ENCODE data around the gene TMPRSS5.

TMPRSS5 gene

GRCh38 chr11:113697111-113697510, 9.0 kb downstream of the TMPRSS5 start:
- Histone ChIP-seq H3K4me3 (ENCODE audit: low read depth in 1 of 2, low read length in 2 of 2) (no peak overlapping the region), H3K27ac (ENCODE audit: low read length) (no peak overlapping the region), H3K4me1 (ENCODE audit: control insufficient read depth in 1 of 2, insufficient read depth in 2 of 2, low read length in 2 of 2) (no peaks in the 10 kb centered on the region), H3K9me3 (ENCODE audit: control insufficient read depth in 1 of 2, low read length in 2 of 2) (no peaks in the 10 kb centered on the region), H3K27me3 (ENCODE audit: low read depth, low read length) (no peaks in the 10 kb centered on the region), H3K36me3 (ENCODE audit: control insufficient read depth in 1 of 2, insufficient read depth in 2 of 2, low read length in 2 of 2) (peaks cover 0 to 7% of the 10 kb centered on the region in 2 donors)

GRCh38 chr11:113695207-113695606, 10.9 kb downstream of the TMPRSS5 start:
- Histone ChIP-seq H3K27me3 (ENCODE audit: low read depth, low read length) (no peaks in the 10 kb centered on the region), H3K36me3 (ENCODE audit: control insufficient read depth in 1 of 2, insufficient read depth in 2 of 2, low read length in 2 of 2) (peaks cover 0 to 7% of the 10 kb centered on the region in 2 donors), H3K9me3 (ENCODE audit: control insufficient read depth in 1 of 2, low read length in 2 of 2) (no peaks in the 10 kb centered on the region), H3K4me3 (ENCODE audit: low read depth in 1 of 2, low read length in 2 of 2) (no peak overlapping the region), H3K27ac (ENCODE audit: low read length) (no peak overlapping the region), H3K4me1 (ENCODE audit: control insufficient read depth in 1 of 2, insufficient read depth in 2 of 2, low read length in 2 of 2) (no peaks in the 10 kb centered on the region)

GRCh38 chr11:113694390-113694789, 11.7 kb downstream of the TMPRSS5 start:
- H3K36me3 ChIP-seq (ENCODE audit: control insufficient read depth in 1 of 2, insufficient read depth in 2 of 2, low read length in 2 of 2), result peaks cover 0 to 7% of the 10 kb centered on the region in 2 donors
- H3K4me3 ChIP-seq (ENCODE audit: low read depth in 1 of 2, low read length in 2 of 2), result no peak overlapping the region
- no peak overlapping the region for H3K27ac ChIP-seq (ENCODE audit: low read length)
- H3K27me3 ChIP-seq (ENCODE audit: low read depth, low read length), result no peaks in the 10 kb centered on the region
- H3K4me1 ChIP-seq (ENCODE audit: control insufficient read depth in 1 of 2, insufficient read depth in 2 of 2, low read length in 2 of 2), result no peaks in the 10 kb centered on the region
- H3K9me3 ChIP-seq (ENCODE audit: control insufficient read depth in 1 of 2, low read length in 2 of 2), result no peaks in the 10 kb centered on the region

- Histone ChIP-seq H3K27me3 (ENCODE audit: low read depth, low read length) (no peaks in the 10 kb centered on the region), H3K36me3 (ENCODE audit: control insufficient read depth in 1 of 2, insufficient read depth in 2 of 2, low read length in 2 of 2) (peaks cover 0 to 7% of the 10 kb centered on the region in 2 donors), H3K9me3 (ENCODE audit: control insufficient read depth in 1 of 2, low read length in 2 of 2) (no peaks in the 10 kb centered on the region), H3K27ac (ENCODE audit: low read length) (no peak overlapping the region), H3K4me3 (ENCODE audit: low read depth in 1 of 2, low read length in 2 of 2) (no peak overlapping the region), H3K4me1 (ENCODE audit: control insufficient read depth in 1 of 2, insufficient read depth in 2 of 2, low read length in 2 of 2) (no peaks in the 10 kb centered on the region)
Observed at GRCh38 chr11:113693030-113693429, 13.1 kb downstream of the TMPRSS5 start.

DNA sequence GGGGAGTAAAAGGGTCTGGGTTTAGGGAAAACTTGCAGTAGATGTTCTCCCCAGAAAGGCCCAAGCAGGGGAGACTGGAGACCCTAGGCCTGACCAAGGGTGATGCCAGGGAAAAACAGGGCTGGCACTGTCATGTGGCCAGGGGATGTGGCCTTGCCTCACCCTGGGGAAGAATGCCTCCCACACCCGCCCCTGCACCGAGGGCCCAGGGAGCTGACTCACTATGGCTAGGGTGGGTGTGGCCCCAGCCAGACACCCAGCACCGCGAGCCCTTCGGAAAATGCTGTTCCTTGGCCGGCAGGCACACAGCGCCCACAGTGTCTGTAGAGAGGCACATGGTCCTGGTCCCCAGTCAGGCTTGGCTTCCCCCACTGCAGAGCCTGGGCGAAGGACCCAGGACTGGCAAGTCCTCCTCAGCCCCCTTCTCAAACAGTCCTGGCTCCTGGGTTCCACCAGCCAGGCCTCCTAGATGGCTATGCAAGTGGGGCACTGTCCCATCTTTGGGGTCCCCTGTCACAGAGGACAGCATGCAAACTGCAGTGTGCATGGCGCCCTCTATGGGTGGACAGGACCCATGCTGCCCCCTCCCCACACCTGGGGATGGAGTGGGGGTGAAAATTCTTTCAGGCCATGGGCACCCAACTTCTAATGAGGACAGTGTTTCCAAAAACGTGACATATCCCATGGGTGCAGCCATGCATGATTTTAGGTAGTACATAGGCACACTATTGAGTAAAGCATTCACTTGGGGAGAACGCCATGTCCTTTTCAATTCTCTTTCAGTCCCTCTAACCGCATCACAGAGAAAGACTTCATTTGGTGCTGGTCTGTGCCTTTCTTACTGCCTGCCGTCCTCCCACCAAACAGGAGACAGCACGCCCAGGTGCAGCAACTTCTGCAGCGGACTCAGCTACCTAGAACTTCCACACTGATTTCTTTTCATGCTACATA, 15.2 kb downstream of the TMPRSS5 start:
- Histone ChIP-seq H3K4me1 (ENCODE audit: control insufficient read depth in 1 of 2, insufficient read depth in 2 of 2, low read length in 2 of 2) (no peaks in the 10 kb centered on the region), H3K27me3 (ENCODE audit: low read depth, low read length) (no peaks in the 10 kb centered on the region), H3K9me3 (ENCODE audit: control insufficient read depth in 1 of 2, low read length in 2 of 2) (no peaks in the 10 kb centered on the region), H3K27ac (ENCODE audit: low read length) (no peak overlapping the region), H3K4me3 (ENCODE audit: low read depth in 1 of 2, low read length in 2 of 2) (no peak overlapping the region), H3K36me3 (ENCODE audit: control insufficient read depth in 1 of 2, insufficient read depth in 2 of 2, low read length in 2 of 2) (peaks cover 0 to 7% of the 10 kb centered on the region in 2 donors)

GRCh38 chr11:113689768-113690618, 16.1 kb downstream of the TMPRSS5 start:
- Histone ChIP-seq H3K4me1 (ENCODE audit: control insufficient read depth in 1 of 2, insufficient read depth in 2 of 2, low read length in 2 of 2) (no peaks in the 10 kb centered on the region), H3K27me3 (ENCODE audit: low read depth, low read length) (no peaks in the 10 kb centered on the region), H3K4me3 (ENCODE audit: low read depth in 1 of 2, low read length in 2 of 2) (no peak overlapping the region), H3K27ac (ENCODE audit: low read length) (no peak overlapping the region), H3K36me3 (ENCODE audit: control insufficient read depth in 1 of 2, insufficient read depth in 2 of 2, low read length in 2 of 2) (no peaks in the 10 kb centered on the region), H3K9me3 (ENCODE audit: control insufficient read depth in 1 of 2, low read length in 2 of 2) (no peaks in the 10 kb centered on the region)

DNA sequence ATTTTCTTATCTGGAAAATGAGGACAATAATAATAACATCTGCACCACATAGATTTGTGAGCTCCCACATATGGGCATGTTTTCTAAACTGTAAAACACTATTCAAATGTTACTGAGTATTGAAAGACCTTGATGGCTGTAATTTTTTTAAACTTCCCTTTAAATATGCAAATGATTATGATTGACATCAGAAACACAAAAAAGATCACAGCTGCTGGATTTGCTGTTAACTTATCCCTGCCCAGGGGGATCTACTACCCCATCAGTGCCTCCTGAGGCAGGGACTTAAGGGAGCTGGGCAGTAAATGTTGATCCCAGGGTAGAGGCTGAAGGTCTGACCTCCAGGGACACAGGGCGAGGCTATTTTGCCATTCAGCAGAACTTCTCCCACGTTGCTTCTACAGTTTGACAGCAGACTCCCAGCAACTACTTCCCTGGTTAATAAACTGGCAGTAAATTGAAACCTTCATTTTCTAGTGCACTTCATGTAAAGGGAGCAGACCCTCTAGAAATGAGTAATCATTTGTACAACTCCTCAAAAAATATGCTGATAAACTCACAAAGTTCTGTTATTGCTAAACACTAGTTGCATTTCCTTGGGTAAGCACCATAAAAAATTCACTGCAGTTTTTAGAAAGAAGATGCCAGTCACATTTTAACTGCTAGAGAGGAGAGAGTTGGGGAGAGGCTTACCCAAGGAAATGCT, 20.3 kb downstream of the TMPRSS5 start:
- Histone ChIP-seq H3K27ac (ENCODE audit: low read length) (no peak overlapping the region), H3K4me3 (ENCODE audit: low read depth in 1 of 2, low read length in 2 of 2) (no peak overlapping the region), H3K9me3 (ENCODE audit: control insufficient read depth in 1 of 2, low read length in 2 of 2) (no peaks in the 10 kb centered on the region), H3K36me3 (ENCODE audit: control insufficient read depth in 1 of 2, insufficient read depth in 2 of 2, low read length in 2 of 2) (no peaks in the 10 kb centered on the region), H3K4me1 (ENCODE audit: control insufficient read depth in 1 of 2, insufficient read depth in 2 of 2, low read length in 2 of 2) (peaks cover 0 to 10% of the 10 kb centered on the region in 2 donors), H3K27me3 (ENCODE audit: low read depth, low read length) (no peaks in the 10 kb centered on the region)

GRCh38 chr11:113684496-113684895, 21.6 kb downstream of the TMPRSS5 start:
- Histone ChIP-seq H3K27ac (ENCODE audit: low read length) (no peak overlapping the region), H3K27me3 (ENCODE audit: low read depth, low read length) (no peaks in the 10 kb centered on the region), H3K4me3 (ENCODE audit: low read depth in 1 of 2, low read length in 2 of 2) (no peak overlapping the region), H3K36me3 (ENCODE audit: control insufficient read depth in 1 of 2, insufficient read depth in 2 of 2, low read length in 2 of 2) (no peaks in the 10 kb centered on the region), H3K4me1 (ENCODE audit: control insufficient read depth in 1 of 2, insufficient read depth in 2 of 2, low read length in 2 of 2) (peaks cover 0 to 10% of the 10 kb centered on the region in 2 donors), H3K9me3 (ENCODE audit: control insufficient read depth in 1 of 2, low read length in 2 of 2) (no peaks in the 10 kb centered on the region)

GRCh38 chr11:113683481-113684046, 22.5 kb downstream of the TMPRSS5 start:
- no peak overlapping the region for H3K27ac ChIP-seq (ENCODE audit: low read length)
- H3K27me3 ChIP-seq (ENCODE audit: low read depth, low read length), result no peaks in the 10 kb centered on the region
- H3K4me3 ChIP-seq (ENCODE audit: low read depth in 1 of 2, low read length in 2 of 2), result no peak overlapping the region
- peaks cover 0 to 10% of the 10 kb centered on the region in 2 donors for H3K4me1 ChIP-seq (ENCODE audit: control insufficient read depth in 1 of 2, insufficient read depth in 2 of 2, low read length in 2 of 2)
- H3K36me3 ChIP-seq (ENCODE audit: control insufficient read depth in 1 of 2, insufficient read depth in 2 of 2, low read length in 2 of 2), result no peaks in the 10 kb centered on the region
- no peaks in the 10 kb centered on the region for H3K9me3 ChIP-seq (ENCODE audit: control insufficient read depth in 1 of 2, low read length in 2 of 2)

DNA sequence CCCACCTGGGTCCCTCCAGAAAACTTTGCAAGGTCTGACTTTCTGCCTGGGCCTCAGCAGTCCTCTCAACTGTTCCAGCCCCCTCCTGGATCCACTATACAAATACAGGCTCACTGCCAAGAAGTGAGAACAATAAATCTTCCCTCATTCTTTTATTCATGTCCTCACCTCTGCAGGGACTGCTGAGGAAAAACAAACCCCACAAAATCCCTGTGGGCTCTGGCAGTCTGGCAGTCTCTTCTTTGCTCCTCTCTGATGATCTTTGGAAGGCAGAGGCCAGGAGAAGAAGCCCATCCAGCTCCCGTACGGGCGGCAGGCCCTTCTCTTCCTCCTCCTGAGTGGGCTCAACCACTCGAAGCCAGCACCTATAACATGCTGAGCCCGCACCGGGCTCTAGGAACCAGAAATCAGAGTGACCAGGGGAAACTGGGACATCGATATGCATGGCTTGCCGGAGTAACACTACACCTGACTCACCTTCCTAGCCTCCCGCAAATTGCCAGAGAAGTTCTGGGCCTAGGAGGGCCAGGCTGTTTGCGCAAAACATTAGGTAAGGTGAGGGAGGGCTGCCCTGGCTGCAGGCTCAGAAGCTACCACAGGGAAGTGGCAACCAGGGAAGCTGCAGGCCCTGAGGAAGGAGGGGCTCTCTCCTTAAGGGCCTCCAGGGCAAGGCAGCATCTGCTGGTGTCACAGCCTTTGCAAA, 24.2 kb downstream of the TMPRSS5 start:
- H3K27ac ChIP-seq (ENCODE audit: low read length), result no peak overlapping the region

More for the DNA sequence above, 24.2 kb downstream of the TMPRSS5 start:
- H3K4me1 ChIP-seq (ENCODE audit: control insufficient read depth in 1 of 2, insufficient read depth in 2 of 2, low read length in 2 of 2), result peaks cover 0 to 10% of the 10 kb centered on the region in 2 donors
- no peaks in the 10 kb centered on the region for H3K27me3 ChIP-seq (ENCODE audit: low read depth, low read length)
- no peak overlapping the region for H3K4me3 ChIP-seq (ENCODE audit: low read depth in 1 of 2, low read length in 2 of 2)
- H3K9me3 ChIP-seq (ENCODE audit: control insufficient read depth in 1 of 2, low read length in 2 of 2), result no peaks in the 10 kb centered on the region
- no peaks in the 10 kb centered on the region for H3K36me3 ChIP-seq (ENCODE audit: control insufficient read depth in 1 of 2, insufficient read depth in 2 of 2, low read length in 2 of 2)

All from muscle layer of duodenum (tissue), 2 donors.